Dedifferentiated amniotic fluid mesenchymal stem cell (primary cell): ENCODE results near the gene ZNF528.

Source experiments
- DNase-seq: peaks from one replicate; pipeline ENCODE4 v3.0.0-alpha.2; 2016; ENCODE audit errors: extremely low spot score

Gene ZNF528

GRCh38 chr19:52397310-52398080 is at the start of gene ZNF528:
TSS of gene ZNF528 (plus strand) at chr19:52397849. CDS start at chr19:52402014, 4,165 bp downstream.
- DNase-seq, result peak; percentile 93

GRCh38 chr19:52351512-52351911 is 46.1 kb upstream of the ZNF528 start:
- no peak for DNase-seq

DNA sequence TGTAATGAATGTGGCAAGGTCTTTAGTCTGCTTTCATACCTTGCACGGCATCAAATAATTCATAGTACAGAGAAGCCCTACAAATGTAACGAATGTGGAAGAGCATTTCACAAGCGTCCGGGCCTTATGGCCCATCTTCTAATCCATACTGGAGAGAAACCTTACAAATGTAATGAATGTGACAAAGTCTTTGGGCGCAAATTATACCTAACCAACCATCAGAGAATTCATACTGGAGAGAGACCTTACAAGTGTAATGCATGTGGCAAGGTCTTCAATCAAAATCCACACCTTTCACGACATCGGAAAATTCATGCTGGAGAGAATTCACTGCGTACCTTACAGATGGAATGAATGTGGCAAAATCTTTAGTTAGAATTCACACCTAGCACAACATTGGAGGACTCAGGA is 31.2 kb upstream of the ZNF528 start:
- DNase-seq, result no peak

GRCh38 chr19:52369559-52370340 is 27.9 kb upstream of the ZNF528 start, which contains the start of gene ZNF880:
TSS of gene ZNF880 (plus strand) at chr19:52369923. CDS start at chr19:52369966, 43 bp downstream.
- DNase-seq, result peak; percentile 90

- DNase-seq, result no peak
Observed at GRCh38 chr19:52370341-52370710, 27.3 kb upstream of the ZNF528 start.

- no peak for DNase-seq
Observed at GRCh38 chr19:52391135-52391534, 6.5 kb upstream of the ZNF528 start.

GRCh38 chr19:52398081-52398441 is 412 bp downstream of the ZNF528 start:
- DNase-seq, result no peak

DNA sequence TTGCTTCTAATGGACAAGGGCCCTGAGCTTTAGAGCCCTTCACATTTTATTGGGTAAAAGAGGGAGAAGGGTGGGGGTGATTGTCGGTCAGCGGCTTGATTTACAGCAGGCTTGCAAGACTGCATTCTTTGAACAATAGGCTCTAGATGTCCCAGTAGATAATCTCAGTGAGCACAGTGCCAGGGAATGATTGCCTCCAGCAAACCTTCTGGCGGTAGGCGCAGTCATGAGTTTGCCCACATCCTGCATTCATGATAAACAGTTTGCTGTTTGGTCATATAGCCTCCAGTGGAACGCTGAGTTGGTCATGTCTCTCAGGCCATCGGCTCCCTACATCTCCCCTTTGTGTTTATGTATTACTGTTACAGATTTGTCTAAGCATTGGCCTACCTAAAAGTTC is 12.6 kb downstream of the ZNF528 start:
- DNase-seq, result no peak

DNA sequence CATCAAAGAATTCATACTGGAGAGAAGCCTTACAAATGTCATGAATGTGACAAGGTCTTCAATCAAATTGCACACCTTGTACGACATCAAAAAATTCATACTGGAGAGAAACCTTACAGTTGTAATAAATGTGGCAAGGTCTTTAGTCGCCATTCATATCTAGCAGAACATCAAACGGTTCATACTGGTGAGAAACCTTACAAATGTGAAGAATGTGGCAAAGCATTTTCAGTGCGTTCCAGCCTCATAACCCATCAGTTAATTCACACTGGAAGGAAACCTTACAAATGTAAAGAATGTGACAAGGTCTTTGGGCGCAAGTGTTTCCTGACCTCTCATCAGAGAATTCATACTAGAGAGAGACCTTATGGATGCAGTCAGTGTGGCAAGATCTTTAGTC is 18.1 kb downstream of the ZNF528 start:
- no peak for DNase-seq

GRCh38 chr19:52428937-52429336 is 31.3 kb downstream of the ZNF528 start, which contains the start of gene ZNF534:
TSS of gene ZNF534 (plus strand) at chr19:52429148. CDS start at chr19:52431475, 2,327 bp downstream.
- no peak for DNase-seq

DNA sequence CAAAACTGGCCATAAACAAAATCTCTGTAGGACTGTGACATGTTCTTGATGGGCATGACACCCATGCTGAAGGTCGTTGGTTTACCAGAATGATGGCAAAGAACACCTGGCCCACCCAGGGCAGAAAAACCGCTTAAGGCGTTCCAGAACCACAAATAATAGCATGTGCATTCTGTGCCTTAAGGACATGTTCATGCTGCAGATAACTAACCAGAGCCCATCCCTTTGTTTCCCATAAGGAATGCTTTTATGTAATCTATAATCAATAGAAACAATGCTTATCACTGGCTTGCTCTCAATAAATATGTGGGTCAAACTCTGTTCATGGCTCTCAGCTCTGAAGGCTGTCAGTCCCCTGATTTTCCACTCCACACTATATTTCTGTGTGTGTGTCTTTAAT is 44.5 kb downstream of the ZNF528 start:
- DNase-seq, result no peak

DNA sequence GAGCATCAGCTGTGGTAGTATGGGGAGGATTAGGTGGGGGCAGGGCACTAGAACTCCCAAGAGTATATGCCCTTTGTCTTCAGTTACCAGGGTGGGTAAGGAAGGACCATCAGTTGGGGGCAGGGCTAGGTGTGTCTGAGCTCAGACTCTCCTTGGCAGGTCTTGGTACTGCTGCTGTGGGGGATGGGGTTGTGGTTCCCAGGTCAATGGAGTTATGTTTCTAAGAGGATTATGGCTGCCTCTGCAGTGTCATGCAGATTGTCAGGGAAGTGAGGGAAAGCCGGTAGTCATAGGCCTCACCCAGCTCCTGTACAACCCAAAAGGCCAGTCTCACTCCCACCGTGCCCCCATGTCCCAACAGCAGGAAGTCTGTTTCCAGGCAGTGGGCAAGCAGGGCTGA is 46.9 kb downstream of the ZNF528 start:
- DNase-seq, result no peak

DNA sequence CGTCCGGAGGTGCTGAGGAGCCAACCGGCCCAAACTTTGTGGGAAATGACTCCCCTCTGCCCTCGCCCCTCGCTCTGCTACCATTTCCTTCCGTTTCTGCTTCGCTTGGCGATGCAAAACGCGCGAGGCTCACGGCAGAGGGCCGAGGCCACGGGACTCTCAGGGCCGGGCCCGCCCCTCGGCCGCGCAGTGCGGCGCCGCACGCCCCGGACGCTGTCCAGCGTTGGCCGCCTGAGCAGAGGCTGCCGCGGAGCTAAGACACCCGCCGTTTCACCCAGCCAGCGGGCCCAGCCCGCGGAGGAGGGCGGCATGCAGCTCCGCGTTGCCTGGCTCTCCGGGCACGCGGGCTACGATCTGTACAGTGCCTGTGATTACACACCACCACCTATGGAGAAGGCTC is 53.6 kb downstream of the ZNF528 start:
- no peak for DNase-seq

GRCh38 chr19:52453324-52454094 is 55.9 kb downstream of the ZNF528 start, which contains the start of gene ZNF578:
TSS of gene ZNF578 (plus strand) at chr19:52453553. CDS start at chr19:52501846, 48,293 bp downstream.
- DNase-seq, result peak; percentile 85

DNA sequence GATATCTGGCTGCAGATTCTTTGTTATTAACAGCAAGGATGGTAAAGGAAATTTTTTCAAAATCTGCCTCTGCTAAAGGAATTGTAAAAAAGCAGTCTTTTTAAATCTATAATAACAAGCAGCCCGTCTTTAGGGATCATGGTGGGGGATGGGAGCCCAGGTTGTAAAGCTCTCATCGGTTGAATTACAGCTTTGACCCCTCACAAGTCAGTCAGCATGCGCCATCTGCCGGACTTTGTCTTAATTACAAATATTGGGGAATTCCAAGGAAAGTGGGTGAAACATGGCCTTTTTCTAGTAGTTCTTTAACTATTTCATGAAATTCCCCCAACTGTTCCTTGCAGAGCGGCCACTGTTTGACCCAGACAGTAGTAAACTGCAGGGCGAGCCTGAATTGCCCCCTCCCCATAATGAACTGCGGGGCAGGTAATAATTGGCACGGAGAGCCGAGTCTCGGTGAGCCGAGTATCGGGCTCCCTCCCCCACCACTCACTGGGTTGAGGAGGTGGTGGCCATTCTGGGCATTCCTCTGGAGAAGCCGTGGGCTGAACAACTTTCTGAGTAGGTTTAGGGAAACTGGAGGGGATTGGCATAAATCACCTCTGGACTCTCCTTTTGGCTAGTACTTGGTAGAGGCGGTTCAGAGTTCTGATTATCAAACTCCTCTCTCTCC is 67.3 kb downstream of the ZNF528 start:
- DNase-seq, result no peak
